ENCODE results near the gene MYEOV. TPM values are rescaled to one million over a fixed set of nuclear protein-coding genes. Genes with fewer than 3 reads are reported as not detected.

MYEOV gene
- total and polyA plus RNA-seq, 2 of the 8 experiments (the other 6 are each of a cell fraction or from before 2014, with no cell fraction given): 0.44 to 0.67 TPM

DNA sequence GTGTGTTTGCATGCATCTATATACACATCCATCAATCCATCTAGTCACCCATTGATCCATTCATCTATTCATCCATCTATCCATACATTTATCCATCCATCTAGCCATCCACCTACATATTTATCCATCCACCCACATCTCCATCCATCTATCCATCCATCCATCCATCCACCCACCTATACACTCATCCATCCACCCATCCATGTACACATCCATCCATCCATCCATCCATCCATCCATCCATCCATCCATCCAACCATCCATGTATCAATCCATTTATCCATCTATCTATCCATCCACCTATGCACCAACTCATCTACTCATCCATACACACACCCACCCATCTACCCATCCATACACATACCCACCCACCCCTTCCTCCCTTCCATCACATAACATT is 18.8 kb upstream of the MYEOV start (continued):
- TF ChIP-seq, protein P1, sequence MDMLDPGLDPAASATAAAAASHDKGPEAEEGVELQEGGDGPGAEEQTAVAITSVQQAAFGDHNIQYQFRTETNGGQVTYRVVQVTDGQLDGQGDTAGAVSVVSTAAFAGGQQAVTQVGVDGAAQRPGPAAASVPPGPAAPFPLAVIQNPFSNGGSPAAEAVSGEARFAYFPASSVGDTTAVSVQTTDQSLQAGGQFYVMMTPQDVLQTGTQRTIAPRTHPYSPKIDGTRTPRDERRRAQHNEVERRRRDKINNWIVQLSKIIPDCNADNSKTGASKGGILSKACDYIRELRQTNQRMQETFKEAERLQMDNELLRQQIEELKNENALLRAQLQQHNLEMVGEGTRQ (IDR thresholded peaks at IDR 0.05; ENCODE audit: low read length): no peak
- TF ChIP-seq EZH2 (IDR thresholded peaks at IDR 0.05; ENCODE audit: low read depth, low read length, severe bottlenecking): no peak

Data from H1 (cell line).